RWPE1 (cell line): Measurements from ENCODE around the gene TMEM145.

Source experiments
- CTCF ChIA-PET: fragments of 350-600 bp; sonication (Branson Sonifier 250); formaldehyde crosslinking; extraction: SDS; loops from one replicate; lab custom pipeline; 2021; lab: Yijun Ruan, JAX
- POLR2A ChIA-PET: fragments of 400-600 bp; formaldehyde crosslinking; extraction: SDS; loops from one replicate; lab custom pipeline; 2020; ENCODE audit warnings: antibody characterized with exemption; ENCODE audit not compliant: low non-redundant PET; lab: Yijun Ruan, JAX
- DNase-seq: peaks from one replicate; pipeline ENCODE4 v3.0.0; 2012; ENCODE audit warnings: low spot score
- H3K27ac ChIP-seq: fragments of 450-650 bp; 2 replicates; pipeline ENCODE4 v1.5.1; 2017
- CTCF ChIP-seq: fragments of 450-650 bp; conservative IDR thresholded peaks from 2 replicates; pipeline ENCODE4 v1.5.1; 2017; ENCODE audit warnings: low read depth, mild to moderate bottlenecking

The TMEM145 gene

GRCh38 chr19:42276821-42277220, 36.3 kb upstream of the TMEM145 start:
- H3K27ac ChIP-seq, result peak overlapping the region; percentile 100
- TF ChIP-seq CTCF, result no peak
- CTCF ChIA-PET, result no interaction called here
- DNase-seq, result no peak
- POLR2A ChIA-PET, result no interaction called here

- ChIA-PET CTCF (interaction anchor here (0.6 to 2.7 kb wide), 7 partner anchors 10 to 167 kb away, joined by 3 to 15 read pairs (median 3); no protein-coding TSS in a partner anchor), POLR2A (interaction anchor here (0.8 to 1.9 kb wide), 3 partner anchors 24 to 35 kb away, joined by 3 to 4 read pairs (median 3); partner anchors contain the start of gene PAFAH1B3)
- H3K27ac ChIP-seq, result peak overlapping the region; percentile 100
- peak; percentile 38 for TF ChIP-seq CTCF
- peak; percentile 67 for DNase-seq
Measured at GRCh38 chr19:42277821-42278451, 35.2 kb upstream of the TMEM145 start.

- TF ChIP-seq CTCF, result no peak
- POLR2A ChIA-PET, result interaction anchor here (0.8 to 1.9 kb wide), 3 partner anchors 24 to 36 kb away, joined by 3 to 4 read pairs (median 3); partner anchors contain the start of gene PAFAH1B3
- peak overlapping the region; percentile 100 for H3K27ac ChIP-seq
- CTCF ChIA-PET, result interaction anchor here (0.7 to 2.7 kb wide), 8 partner anchors 8 to 168 kb away, joined by 3 to 15 read pairs (median 8); no protein-coding TSS in a partner anchor
- DNase-seq, result no peak
Measured at GRCh38 chr19:42278452-42279154, 34.5 kb upstream of the TMEM145 start.

GRCh38 chr19:42279155-42279901, 33.8 kb upstream of the TMEM145 start:
- DNase-seq, result no peak
- TF ChIP-seq CTCF, result no peak
- H3K27ac ChIP-seq, result peak overlapping the region; percentile 100
- CTCF ChIA-PET, result interaction anchor here (0.6 to 2.7 kb wide), 14 partner anchors 9 to 63 kb away, joined by 3 to 15 read pairs (median 4); no protein-coding TSS in a partner anchor
- POLR2A ChIA-PET, result interaction anchor here (0.6 to 2.2 kb wide), 4 partner anchors 23 to 58 kb away, joined by 3 to 5 read pairs (median 4); partner anchors contain the start of gene PAFAH1B3

GRCh38 chr19:42279902-42280814, 33.0 kb upstream of the TMEM145 start:
- ChIA-PET POLR2A (interaction anchor here (0.6 to 2.2 kb wide), 2 partner anchors 34 to 59 kb away, joined by 4 to 5 read pairs; no protein-coding TSS in a partner anchor), CTCF (interaction anchor here (0.7 to 2.7 kb wide), 14 partner anchors 10 to 64 kb away, joined by 3 to 15 read pairs (median 5); no protein-coding TSS in a partner anchor)
- H3K27ac ChIP-seq, result peak overlapping the region; percentile 100
- TF ChIP-seq CTCF, result peak; percentile 88
- peak; percentile 93 for DNase-seq
